ENCODE measurements around the gene PNISR. TPM values are rescaled to one million over a fixed set of nuclear protein-coding genes. Genes with fewer than 3 reads are reported as not detected.

The PNISR gene
- total and polyA plus RNA-seq, 2 of the 13 experiments (the other 11 are each of a cell fraction or from before 2014, with no cell fraction given): 43.0 to 48.0 TPM

GRCh38 chr6:99366852-99367251 lies 58.3 kb downstream of the PNISR start (continued):
- TF ChIP-seq ZNF609 (CRISPR knock-in tag; IDR thresholded peaks at IDR 0.05; ENCODE audit: borderline replicate concordance): no peak
- TF ChIP-seq AHR (CRISPR knock-in tag; IDR thresholded peaks at IDR 0.05): no peak
- TF ChIP-seq GLI4 (CRISPR knock-in tag; IDR thresholded peaks at IDR 0.05; ENCODE audit: borderline replicate concordance): no peak
- TF ChIP-seq ZBTB2 (CRISPR knock-in tag; IDR thresholded peaks at IDR 0.05; ENCODE audit: low read depth): no peak
- TF ChIP-seq MZF1 (CRISPR knock-in tag; IDR thresholded peaks at IDR 0.05; ENCODE audit: borderline replicate concordance): no peak
- TF ChIP-seq SIX1 (CRISPR knock-in tag; IDR thresholded peaks at IDR 0.05; ENCODE audit: borderline replicate concordance): no peak
- no peak for TF ChIP-seq NR2F6 (IDR thresholded peaks at IDR 0.05)
- TF ChIP-seq NR2F6 (CRISPR knock-in tag; IDR thresholded peaks at IDR 0.05): no peak
- no peak for TF ChIP-seq GPN1 (CRISPR knock-in tag; IDR thresholded peaks at IDR 0.05; ENCODE audit: borderline replicate concordance)
- no peak for TF ChIP-seq ZC3H13 (CRISPR knock-in tag; IDR thresholded peaks at IDR 0.05)
- no peak for TF ChIP-seq ZZZ3 (CRISPR knock-in tag; IDR thresholded peaks at IDR 0.05; ENCODE audit: borderline replicate concordance)
- no peak for TF ChIP-seq ZNF619 (CRISPR knock-in tag; IDR thresholded peaks at IDR 0.05)

All from HepG2 (cell line).